KMS-11 (cell line): ENCODE results near the gene PCYT1A.

Source experiments
- H2AFZ ChIP-seq: fragments of 200-600 bp; sonication (generic); 2 replicates; pipeline ENCODE4 v1.6.1; 2016; ENCODE audit warnings: antibody characterized with exemption, mixed run types, low read depth
- H3K27ac ChIP-seq: fragments of 200-600 bp; sonication (generic); 2 replicates; pipeline ENCODE4 v1.6.1; 2016; ENCODE audit warnings: mild to moderate bottlenecking, mixed run types
- H3K27me3 ChIP-seq: fragments of 200-600 bp; sonication (generic); 2 replicates; pipeline ENCODE4 v1.6.1; 2017; ENCODE audit warnings: mild to moderate bottlenecking, low read depth, mixed run types, moderate library complexity; ENCODE audit not compliant: insufficient read depth
- H3K36me3 ChIP-seq: fragments of 200-600 bp; sonication (generic); 2 replicates; pipeline ENCODE4 v1.6.1; 2017; ENCODE audit warnings: mild to moderate bottlenecking, mixed run types; ENCODE audit not compliant: insufficient read depth
- H3K4me1 ChIP-seq: fragments of 200-600 bp; sonication (generic); 2 replicates; pipeline ENCODE4 v1.6.1; 2016; ENCODE audit warnings: mild to moderate bottlenecking, low read depth, mixed run types; ENCODE audit not compliant: poor library complexity, severe bottlenecking
- H3K4me2 ChIP-seq: fragments of 200-600 bp; sonication (generic); 2 replicates; pipeline ENCODE4 v1.7.0; 2016; ENCODE audit warnings: mild to moderate bottlenecking, mixed run types
- H3K4me3 ChIP-seq: fragments of 200-600 bp; sonication (generic); IDR thresholded peaks from 2 replicates; pipeline ENCODE4 v1.6.1; 2017; ENCODE audit warnings: low read depth, low read length, mixed read lengths; ENCODE audit not compliant: insufficient read depth
- H3K79me2 ChIP-seq: fragments of 200-600 bp; sonication (generic); 2 replicates; pipeline ENCODE4 v1.6.1; 2016; ENCODE audit warnings: low read depth, mixed run types; ENCODE audit not compliant: insufficient read depth
- H3K9ac ChIP-seq: fragments of 200-600 bp; sonication (generic); 2 replicates; pipeline ENCODE4 v1.6.1; 2016; ENCODE audit warnings: mild to moderate bottlenecking, mixed run types
- H4K20me1 ChIP-seq: fragments of 200-600 bp; sonication (generic); 2 replicates; pipeline ENCODE4 v1.6.1; 2016; ENCODE audit warnings: mild to moderate bottlenecking, mixed run types; ENCODE audit not compliant: insufficient read depth
- TF ChIP-seq, protein P1 (sequence below): fragments of 200-600 bp; sonication (generic); conservative IDR thresholded peaks from 2 replicates; pipeline ENCODE4 v1.6.1; 2017; ENCODE audit warnings: low read depth, mild to moderate bottlenecking, antibody characterized with exemption, low read length, moderate library complexity, mixed read lengths

PCYT1A gene

DNA sequence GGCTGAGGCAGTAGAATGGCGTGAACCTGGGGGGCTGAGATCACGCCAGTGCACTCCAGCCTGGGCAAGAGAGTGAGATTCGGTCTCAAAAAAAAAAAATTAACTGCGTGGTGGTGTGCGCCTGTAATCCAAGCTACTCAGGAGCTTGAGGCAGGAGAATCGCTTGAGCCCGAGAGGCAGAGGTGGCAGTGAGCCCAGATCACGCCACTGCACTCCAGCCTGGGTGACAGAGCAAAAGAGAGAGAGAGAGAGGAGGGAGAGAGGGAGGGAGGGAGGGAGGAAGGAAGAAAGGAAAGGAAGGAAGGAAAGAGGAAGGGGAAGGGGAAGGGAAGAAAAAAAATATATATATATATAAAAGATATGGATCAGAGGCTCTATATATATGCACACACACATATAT, 44.6 kb upstream of the PCYT1A start:
- Histone ChIP-seq H3K36me3 (no peaks in the 10 kb centered on the region), H2AFZ (no peak overlapping the region), H3K4me1 (no peaks in the 10 kb centered on the region), H3K4me3 (no peak overlapping the region), H3K4me2 (no peak overlapping the region), H4K20me1 (no peaks in the 10 kb centered on the region), H3K79me2 (no peaks in the 10 kb centered on the region), H3K27me3 (no peaks in the 10 kb centered on the region), H3K27ac (no peak overlapping the region), H3K9ac (no peak overlapping the region)
- TF ChIP-seq, protein P1, sequence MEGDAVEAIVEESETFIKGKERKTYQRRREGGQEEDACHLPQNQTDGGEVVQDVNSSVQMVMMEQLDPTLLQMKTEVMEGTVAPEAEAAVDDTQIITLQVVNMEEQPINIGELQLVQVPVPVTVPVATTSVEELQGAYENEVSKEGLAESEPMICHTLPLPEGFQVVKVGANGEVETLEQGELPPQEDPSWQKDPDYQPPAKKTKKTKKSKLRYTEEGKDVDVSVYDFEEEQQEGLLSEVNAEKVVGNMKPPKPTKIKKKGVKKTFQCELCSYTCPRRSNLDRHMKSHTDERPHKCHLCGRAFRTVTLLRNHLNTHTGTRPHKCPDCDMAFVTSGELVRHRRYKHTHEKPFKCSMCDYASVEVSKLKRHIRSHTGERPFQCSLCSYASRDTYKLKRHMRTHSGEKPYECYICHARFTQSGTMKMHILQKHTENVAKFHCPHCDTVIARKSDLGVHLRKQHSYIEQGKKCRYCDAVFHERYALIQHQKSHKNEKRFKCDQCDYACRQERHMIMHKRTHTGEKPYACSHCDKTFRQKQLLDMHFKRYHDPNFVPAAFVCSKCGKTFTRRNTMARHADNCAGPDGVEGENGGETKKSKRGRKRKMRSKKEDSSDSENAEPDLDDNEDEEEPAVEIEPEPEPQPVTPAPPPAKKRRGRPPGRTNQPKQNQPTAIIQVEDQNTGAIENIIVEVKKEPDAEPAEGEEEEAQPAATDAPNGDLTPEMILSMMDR = no peak

DNA sequence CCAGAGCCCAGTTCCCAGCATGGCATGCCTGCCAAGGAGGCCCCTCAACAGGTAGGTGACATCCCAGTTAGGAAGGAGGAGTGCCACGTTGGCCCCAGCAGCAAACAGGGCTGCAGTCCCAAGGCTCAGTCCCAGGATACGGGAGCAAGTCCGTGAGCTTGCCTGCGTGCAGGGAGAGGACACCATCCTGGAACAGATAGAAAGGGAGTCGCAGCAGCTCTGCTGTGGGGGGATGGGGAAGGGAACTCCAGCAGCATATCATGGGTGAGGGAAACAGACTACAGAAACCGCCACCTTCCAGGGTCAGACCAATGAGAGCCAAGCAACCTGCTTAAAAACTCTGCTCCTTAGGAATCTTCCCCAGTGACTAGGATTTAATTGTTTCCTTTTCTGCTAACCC, 39.9 kb upstream of the PCYT1A start:
- Histone ChIP-seq H4K20me1 (no peaks in the 10 kb centered on the region), H2AFZ (no peak overlapping the region), H3K9ac (no peak overlapping the region), H3K36me3 (no peaks in the 10 kb centered on the region), H3K4me3 (no peak overlapping the region), H3K27me3 (no peaks in the 10 kb centered on the region), H3K4me2 (no peak overlapping the region), H3K27ac (no peak overlapping the region), H3K4me1 (no peaks in the 10 kb centered on the region), H3K79me2 (no peaks in the 10 kb centered on the region)
- TF ChIP-seq, protein P1 = no peak

DNA sequence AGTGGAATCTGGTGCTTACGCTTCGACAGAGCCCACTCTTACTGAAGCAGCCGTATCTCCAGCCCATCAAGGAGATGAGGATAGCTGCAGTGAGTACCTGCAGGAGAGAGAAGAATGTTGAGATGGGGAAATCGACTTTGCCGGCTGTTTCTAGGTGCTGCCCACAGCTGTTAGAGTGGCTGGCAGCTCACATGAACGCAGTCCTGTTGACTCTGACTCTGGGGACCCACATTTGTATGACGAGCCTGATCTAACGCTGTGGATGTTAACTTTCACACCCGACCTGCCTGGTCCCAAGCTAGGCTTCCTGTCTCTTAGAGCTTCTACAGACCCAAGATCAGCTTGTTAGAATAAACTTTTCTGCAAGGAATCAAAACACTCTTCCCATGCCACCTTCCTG, 39.4 kb upstream of the PCYT1A start:
- TF ChIP-seq, protein P1 = no peak
- Histone ChIP-seq H2AFZ (no peak overlapping the region), H3K4me1 (no peaks in the 10 kb centered on the region)

DNA sequence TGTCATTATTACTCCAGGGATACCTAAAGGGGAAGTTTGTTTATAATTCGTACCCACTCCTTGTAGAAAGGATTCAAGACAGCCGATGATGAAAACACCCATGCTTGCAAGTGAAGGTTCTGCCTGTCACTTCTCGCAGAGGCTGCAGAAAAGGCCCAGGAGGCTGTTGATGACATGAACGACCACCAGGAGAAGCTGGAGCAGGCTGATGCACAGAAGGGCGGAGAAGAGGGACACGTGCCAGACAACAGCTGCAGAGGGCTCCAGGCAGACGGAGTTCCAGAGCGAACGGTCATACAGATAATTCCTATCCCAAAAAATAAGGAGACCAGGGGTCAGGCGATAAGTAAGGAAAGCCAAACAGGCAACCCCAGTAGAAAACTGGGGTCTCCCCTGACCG, 36.2 kb upstream of the PCYT1A start:
- Histone ChIP-seq H3K4me2 (no peak overlapping the region), H3K4me1 (no peaks in the 10 kb centered on the region), H4K20me1 (no peaks in the 10 kb centered on the region), H3K27me3 (no peaks in the 10 kb centered on the region), H3K4me3 (no peak overlapping the region), H3K79me2 (no peaks in the 10 kb centered on the region), H3K27ac (no peak overlapping the region), H2AFZ (no peak overlapping the region), H3K36me3 (no peaks in the 10 kb centered on the region), H3K9ac (no peak overlapping the region)
- TF ChIP-seq, protein P1 = no peak

More for the DNA sequence above, 39.4 kb upstream of the PCYT1A start:
- H3K4me2 ChIP-seq = no peak overlapping the region
- H3K9ac ChIP-seq = no peak overlapping the region
- no peaks in the 10 kb centered on the region for H3K79me2 ChIP-seq
- no peaks in the 10 kb centered on the region for H3K36me3 ChIP-seq
- H3K27ac ChIP-seq = no peak overlapping the region
- no peak overlapping the region for H3K4me3 ChIP-seq
- no peaks in the 10 kb centered on the region for H4K20me1 ChIP-seq
- H3K27me3 ChIP-seq = no peaks in the 10 kb centered on the region
